Fibroblast of skin of abdomen (primary cell): ENCODE results near the gene ARF6.
"Not testable (repeated sequence)": the region's sequence is repeated elsewhere in the genome, so short reads cannot be mapped to it uniquely, and the experiment has no call there.

ENCODE experiments used
- DNase-seq: peaks from one replicate; pipeline ENCODE4 v3.0.0-alpha.2; 2013

ARF6 gene

DNA sequence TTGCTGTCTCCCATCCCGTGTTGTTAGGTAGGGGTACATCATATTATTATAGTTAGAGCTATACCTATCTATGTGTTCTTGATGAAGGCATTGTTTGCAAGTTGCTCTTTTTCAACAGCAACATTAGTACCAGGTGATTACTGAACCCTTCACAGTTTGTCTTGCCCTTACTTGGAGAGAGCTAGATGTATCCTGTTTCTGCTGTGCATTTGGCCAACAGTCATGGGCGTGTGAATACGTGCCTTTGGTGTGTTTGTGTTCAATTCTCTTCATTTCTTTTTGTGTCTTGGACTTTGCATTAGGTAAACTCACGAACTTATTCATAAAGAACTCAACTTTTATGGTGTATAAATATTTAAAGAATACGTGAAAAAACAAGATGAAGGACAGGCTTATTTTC, 14.3 kb downstream of the ARF6 start:
- no peak for DNase-seq

DNA sequence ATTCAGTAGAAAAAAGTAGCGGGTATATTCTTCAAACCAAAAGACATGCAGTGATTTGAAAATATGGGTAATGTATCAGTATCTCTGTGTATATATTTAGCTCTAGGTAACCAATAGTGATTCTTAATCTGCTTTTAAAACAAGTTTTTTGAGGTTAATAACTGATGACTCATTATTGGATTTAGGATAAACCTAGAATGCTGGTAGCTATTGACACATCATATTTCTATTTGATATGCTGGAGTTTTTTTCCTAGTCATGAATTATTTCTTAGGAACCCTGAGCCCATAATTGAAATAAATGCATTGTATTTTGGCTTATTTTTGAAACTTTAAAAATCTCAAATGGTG, 15.5 kb downstream of the ARF6 start:
- DNase-seq = no peak

DNA sequence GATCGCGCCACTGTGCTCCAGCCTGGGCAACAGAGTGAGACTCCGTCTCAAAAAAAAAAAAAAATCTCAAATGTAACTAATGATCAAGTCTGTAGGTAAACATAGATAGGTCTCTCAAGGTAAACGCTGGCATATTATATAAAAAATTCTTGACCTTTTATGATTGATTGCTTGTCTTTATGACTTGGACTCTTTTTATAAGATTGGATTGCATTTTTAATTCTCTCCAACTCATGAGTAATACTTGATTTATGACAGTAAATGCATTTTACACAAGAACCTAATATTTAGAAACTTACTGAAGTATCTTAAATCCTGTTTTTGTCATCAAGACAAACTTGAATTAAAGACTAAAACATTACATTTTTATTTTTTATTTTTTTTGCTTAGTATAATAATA, 16.1 kb downstream of the ARF6 start:
- DNase-seq = no peak

DNA sequence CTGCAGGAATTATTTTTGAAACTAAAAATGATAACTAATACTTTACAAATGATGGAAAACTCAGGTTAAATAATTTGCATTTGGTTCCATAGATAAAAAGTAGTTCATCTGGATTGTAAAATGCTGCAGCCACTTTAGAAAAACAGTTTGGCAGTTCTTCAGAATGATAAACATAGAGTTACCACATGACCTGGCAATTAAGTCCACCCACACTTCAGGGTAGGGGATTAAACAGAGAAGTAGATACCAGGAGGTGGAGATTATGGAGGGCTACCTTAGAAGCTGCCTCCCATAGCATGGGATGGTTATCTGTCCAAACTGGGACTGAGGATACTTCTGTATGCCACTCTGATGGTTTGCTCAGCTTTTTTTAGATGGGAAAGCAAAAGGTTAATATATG, 22.2 kb downstream of the ARF6 start:
- no peak for DNase-seq

DNA sequence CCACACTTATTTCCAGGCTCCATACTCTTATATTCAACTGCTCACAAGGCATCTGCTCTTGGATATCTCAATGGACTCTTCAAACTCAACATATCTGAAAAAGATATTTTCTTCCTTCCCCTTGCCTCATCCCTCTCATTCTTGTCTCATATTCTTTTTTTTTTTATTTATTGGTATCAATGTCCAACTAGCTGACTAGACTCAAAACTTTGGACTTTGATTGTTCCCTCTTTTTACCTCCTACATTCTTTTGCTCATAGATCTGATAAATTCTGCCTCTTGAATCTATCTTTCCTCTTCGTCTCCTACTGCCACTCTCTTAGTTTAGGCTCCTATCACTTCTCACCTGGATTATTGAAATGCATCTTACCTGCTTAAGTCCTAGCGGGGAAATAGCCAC, 25.8 kb downstream of the ARF6 start:
- DNase-seq = no peak

DNA sequence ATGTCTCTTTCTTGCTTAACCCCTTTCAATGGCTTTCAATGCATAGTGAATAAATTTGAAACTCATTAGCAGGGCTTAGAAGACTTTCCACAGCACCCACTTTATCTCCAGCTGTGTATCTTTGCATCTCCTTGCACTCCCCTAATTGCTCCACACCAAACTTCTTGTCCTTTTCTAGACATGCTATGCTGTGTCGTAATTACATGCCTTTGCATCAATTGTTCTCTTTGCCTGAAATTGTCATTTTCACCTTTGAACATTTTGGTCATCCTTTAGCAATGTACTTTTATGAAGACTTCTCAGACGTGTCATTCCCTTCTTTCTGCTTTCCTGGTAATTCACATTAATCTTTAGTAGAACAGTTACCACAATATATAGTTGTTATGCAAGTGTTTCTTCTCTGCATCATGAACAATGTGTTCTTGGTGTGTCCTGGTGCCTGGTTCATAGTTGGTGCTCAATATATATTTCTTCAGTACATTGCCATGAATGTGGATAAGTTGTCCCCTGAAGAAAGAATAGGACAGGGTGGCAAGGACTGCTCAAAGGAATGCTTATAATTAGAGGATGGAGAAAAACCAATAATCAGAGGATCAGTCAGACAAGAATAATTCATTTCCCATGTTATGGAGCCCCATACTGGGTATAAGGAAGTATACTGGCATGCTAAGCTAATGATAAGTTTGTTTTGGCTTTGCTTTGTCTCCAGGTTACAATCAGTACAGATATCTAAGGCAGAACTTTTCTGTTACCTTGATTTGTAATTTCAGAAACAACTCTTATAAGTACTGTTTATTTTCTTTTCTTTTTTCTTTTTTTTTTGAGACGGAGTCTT, 27.2 kb downstream of the ARF6 start:
- no peak for DNase-seq

DNA sequence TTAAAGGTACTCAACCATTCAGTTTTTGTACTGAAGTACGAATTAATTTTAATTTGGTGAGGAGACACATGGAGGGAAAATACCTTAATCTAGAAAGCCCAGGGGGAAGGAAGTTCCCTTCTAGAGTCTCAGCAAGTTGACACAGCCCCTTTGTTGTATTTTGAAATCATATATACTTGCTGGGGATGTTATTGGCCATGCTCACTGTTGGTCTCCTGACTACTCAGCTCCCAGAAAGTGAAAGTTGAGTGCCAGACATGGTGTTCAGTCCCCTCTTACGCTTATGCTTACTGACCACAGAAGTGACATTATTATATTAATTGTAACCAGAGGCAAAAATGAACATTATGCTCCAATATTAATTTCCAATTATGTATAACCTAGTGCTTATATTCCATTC, 28.1 kb downstream of the ARF6 start:
- no peak for DNase-seq

DNA sequence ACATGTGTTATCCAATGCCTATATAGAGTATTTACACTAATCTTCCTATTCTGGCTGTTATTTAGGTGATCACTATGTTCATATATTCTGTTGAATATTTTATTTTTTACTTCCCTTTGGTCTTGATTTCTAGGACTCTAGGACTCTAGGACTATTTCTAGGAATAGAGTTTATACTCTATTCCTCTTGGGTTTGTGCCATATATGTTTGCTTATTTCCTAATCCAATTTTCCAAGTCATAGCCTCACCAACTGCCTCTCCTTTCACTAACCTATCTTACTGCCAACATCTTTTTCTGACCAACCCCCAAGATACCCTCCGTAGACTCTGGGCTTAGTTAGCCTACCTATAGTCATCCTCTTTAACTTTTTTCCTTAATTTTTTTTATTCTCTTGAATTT, 28.5 kb downstream of the ARF6 start:
- DNase-seq = no peak

DNA sequence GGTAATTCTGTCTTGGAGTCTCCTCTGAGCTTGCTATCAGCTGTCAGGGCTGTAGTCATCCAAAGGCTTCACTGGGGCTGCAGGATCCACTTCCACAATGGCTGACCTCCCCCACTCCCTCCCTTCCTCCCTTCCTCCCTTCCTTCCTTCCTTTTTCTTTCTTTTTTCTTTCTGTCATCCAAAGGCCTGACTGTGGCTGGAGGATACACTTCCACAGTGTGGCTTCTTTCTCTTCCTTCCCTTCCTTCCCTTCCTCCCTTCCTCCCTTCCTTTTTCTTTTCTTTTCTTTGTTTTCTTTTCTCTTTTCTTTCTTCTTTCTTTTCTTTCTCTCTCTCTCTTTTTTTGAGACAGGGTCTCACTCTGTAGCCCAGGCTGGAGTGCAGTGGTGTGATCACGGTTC, 30.6 kb downstream of the ARF6 start:
- no peak for DNase-seq

DNA sequence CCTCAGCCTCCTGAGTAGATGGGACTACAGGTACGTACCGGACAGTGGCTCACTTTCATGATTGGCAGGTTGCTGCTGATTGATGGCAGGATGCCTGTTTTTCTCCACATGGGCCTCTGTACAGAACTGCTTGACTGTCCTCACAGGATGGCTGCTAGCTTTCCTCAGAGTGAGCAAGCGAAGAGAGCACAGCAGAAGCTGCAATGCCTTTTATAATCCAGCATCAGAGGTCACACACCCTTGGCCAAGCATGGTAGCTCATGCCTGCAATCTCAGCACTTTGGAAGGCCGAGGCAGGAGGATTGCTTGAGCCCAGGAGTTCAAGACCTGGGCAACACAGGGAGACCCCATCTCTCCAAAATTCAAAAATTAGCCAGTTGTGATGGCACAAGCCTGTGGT, 31.0 kb downstream of the ARF6 start:
- DNase-seq = no peak

DNA sequence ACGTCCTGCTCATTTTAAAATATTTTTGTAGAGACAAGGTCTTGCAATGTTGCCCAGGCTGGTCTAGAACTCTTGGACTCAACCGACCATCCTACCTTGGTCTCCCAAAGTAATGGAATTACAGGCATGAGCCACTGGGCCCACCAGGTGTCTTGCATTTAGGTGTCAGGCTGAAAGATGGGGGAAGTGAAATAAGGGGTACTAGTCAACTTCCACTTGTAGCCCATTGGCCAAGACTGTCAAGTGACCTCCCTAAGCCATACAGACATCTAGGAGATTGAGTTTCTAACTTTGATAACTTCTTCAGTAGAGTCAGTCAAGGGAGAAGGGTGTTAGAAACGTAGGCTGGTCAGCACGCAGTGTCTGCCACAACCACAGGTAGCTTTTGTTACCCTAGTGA, 32.0 kb downstream of the ARF6 start:
- DNase-seq = no peak

DNA sequence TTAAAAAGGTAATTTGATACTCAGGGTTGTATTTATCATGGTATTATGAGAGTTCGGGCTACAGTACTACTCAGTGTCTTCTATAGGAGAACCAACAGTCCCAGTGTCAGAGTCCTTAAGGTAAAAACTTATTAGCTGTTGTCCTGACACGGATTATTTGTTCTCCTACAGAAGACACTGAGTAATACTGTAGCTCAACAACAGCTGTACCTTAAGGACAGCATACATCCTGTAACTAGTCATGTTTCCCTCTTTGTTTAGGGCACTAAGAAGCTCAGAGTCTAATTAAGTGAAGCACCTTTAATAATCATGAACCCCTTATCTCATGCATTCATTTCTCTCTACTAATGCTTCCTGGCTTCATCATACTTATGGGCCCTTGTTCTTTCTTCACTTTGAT, 33.9 kb downstream of the ARF6 start:
- DNase-seq = no peak

DNA sequence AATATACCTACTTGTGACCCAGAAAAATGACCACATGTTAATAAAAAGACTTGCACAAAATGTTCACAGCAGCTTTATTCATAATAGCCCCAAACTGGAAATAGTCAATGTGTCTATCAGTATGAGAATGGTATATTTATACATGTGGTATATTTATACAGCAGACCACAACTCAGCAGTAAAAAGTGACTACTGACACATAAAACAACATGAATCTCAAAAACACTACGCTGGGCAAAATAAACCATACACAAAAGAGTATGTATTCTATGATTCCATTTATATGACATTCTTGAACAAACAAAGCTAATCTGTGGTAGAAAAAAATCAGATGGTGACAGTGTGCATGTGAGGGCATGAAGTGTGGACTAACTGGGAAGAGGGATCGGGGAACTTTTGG, 35.1 kb downstream of the ARF6 start:
- no peak for DNase-seq

DNA sequence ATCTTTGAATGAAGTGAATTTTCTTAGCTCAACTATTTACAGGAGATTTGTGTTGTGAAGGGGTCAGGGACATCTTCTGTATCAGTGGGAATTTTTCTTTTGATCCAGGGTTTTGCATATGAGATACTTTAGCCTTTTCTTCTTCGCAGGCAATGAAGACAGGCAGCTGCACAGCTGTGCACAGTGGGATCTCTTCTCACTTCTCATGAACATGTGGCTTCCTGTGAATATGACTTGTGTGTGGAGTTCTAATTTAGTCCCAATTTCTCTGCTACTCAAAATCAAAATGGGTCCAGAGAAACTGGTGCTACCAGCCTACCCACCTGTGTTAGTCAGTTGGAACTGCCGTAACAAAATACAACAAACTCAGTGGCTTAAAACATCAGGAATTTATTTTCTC, 37.8 kb downstream of the ARF6 start:
- DNase-seq = no peak

DNA sequence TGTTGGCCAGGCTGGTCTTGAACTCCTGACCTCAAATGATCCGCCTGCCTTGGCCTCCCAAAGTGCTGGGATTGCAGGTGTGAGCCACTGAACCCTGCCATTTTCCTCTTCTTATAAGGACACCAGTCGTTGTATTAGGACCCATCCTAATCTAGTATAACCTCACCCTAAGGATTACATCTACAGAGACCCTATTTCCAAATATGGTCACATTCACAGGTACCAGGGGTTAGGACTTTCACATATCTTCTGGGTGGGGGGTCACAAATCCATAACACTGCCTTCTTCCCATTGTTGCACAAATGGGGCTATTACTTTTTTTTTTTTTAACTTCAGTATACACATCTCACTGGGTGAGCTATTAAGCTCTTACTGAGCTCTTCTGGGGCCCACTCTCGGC, 38.6 kb downstream of the ARF6 start:
- no peak for DNase-seq

DNA sequence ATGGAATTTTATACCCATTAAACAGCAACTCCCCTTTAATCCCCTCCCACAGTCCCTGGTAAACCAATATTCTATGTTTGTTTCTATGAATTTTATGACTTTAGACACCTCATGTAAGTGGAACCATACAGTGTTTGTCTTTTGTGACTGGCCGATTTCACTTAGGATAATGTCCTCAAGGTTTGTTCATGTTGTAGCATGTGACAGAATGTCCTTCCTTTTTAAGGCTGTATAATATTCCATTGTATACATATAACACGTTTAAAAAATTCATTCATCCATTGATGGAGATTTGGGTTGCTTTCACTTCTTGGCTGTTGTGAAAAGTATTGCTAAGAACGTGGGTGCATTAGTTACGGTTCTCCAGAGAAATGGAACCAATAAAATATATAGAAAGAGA, 40.2 kb downstream of the ARF6 start:
- DNase-seq = no peak

DNA sequence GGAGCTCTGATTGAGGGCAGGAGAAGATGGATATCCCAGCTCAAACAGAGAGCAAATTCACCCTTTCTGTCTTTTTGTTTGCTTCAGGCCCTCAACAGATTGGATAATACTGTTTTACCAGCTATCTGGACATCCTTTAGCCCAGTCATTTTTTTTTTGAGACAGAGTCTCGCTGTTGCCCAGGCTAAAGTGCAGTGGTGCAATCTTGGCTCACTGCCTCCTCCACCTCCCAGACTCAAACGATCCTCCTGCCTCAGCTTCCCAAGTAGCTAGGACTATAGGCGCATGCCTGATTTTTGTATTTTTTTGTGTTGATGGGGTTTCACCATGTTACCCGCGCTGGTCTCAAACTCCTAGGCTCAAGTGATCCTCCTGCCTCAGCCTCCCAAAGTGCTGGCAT, 40.8 kb downstream of the ARF6 start:
- no peak for DNase-seq

DNA sequence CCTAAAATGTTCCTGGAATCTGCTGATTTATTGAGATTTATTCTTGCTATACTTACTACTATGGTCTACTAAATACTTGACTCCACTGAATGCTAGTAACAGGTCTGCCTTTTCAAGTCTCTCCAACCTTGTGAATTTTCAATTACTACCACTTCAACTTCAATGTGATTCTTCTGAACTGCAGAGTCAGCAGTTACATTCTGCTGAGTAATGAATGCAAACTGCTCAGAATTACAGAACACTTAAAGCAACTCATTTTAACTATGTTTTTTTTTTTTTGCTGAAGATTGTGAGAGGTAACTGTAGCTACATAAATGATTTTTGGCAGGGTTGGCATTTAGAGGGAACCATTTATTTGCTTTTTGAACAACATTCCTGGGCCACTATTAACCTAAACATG, 41.8 kb downstream of the ARF6 start:
- no peak for DNase-seq

DNA sequence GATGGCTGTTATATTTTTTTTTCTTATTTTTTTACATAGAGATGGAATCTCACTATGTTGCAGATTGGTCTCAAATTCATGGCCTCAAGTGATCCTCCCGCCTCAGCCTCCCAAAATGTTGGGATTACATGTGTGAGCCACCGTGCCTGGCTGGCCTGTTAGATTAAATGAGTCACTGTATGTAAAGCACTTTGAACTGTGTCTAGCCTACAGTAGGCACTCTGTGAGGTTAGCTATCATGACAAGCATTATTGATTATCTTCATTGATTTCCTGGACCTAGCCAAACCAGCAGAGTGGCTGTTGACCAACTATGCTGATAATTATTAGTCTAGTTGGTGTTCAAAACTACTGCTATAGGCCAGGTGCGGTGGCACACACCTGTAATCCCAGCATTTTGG, 42.6 kb downstream of the ARF6 start:
- no peak for DNase-seq

DNA sequence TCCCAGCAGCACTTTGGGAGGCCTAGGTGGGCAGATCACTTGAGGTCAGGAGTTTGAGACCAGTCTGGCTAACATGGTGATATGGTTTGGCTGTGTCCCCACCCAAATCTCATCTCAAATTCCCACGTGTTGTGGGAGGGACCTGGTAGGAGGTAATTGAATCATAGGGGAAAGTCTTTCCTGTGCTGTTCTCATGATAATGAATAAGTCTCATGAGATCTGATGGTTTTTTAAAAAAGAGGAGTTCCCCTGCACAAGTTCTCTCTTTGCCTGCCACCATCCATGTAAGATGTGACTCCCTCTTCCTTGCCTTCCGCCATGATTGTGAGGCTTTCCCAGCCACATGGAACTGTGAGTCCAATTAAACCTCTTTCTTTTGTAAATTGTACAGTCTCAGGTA, 43.4 kb downstream of the ARF6 start:
- DNase-seq = not testable (repeated sequence)

DNA sequence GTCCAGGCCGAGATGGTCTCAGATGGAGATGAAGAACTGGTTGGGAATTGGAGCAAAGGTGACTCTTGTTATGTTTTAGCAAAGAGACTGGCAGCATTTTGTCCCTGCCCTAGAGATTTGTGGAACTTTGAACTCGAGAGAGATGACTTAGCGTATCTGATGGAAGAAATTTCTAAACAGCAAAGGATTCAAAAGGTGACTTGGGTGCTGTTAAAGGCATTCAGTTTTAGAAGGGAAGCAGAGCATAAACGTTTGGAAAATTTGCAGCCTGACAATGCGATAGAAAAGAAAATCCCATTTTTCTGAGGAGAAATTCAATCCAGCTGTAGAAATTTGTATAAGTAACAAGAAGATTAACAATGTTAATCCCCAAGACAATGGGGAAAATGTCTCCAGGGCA, 44.0 kb downstream of the ARF6 start:
- not testable (repeated sequence) for DNase-seq

DNA sequence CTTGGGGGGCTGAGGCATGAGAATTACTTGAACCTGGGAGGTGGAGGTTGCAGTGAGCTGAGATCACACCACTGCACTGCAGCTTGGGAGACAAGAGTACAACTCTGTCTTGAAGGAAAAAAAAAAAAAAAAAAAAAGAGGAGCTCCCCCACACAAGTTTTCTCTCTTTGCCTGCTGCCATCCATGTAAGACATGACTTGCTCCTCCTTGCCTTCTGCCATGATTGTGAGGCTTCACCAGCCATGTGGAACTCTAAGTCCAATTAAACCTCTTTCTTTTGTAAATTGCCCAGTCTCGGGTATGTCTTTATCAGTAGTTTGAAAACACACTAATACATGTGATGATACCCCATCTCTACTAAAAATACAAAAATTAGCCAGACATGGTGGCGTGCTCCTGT, 46.3 kb downstream of the ARF6 start:
- DNase-seq = not testable (repeated sequence)

DNA sequence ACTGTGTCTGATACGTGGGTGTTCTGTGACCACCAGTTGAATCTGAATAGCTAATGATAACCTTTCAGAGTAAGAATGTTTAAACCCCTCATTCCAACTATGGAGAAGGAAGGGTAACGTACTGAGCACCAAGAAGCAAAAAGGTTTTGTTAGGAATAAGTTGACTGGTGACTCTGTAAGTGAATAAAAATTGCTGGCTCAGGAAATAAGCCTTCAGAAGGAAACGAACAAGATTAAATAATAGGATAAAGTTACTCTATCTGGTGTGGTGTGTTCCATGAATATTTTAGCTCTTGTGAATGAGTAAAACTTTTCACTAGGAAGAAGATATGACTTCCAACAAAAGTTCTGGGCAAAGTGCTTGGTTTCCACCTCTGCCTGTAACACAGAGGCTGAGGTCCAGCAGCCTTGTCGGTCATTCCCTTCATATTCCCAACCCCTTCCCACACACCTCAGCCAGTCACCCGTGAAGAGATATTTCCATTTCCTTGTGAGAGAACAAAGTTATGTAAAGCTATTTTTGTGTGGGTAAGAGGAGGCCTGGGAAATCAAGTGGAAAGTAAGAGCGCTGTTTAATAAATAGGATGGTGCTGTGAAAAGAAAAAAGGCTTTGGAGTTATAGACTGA, 47.1 kb downstream of the ARF6 start:
- DNase-seq = no peak

DNA sequence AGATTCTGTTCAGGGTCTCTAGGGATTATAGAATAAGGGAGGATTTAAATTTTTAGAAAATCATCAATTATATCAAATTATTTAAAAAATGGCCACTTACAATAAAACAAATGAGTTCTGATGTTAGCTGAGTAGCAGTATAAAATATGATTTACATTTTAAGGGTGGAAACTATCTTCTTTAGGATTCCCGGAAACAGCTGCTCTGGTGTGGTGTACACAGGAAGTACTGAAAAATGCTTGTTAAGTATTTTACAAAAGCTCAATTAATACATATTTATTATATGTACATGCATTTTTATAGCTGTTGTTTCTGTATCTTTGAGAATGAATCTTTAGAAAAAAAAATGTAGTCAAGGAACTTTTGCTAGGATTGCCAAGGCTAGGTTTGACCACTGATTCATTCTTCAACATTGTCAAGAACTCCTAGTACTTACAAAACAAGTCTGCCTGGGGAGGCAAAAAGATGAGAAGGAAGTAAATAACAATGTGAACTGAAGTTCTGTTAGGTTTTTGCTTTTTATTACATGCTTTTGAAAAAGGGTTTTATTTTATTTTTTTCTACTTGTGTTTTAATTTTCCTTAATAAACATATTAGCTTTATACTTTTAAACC, 48.0 kb downstream of the ARF6 start:
- peak; percentile 36 for DNase-seq
